T-cell (primary cell): ENCODE measurements around the gene ZNF175. TPM values are rescaled to one million over a fixed set of nuclear protein-coding genes. Genes with fewer than 3 reads are reported as not detected.

Experiments used
- ATAC-seq, 4 experiments: fragments of 200-7000 bp in 3 of 4; fragments of 150-1000 bp in 1 of 4; cut with Tn5 transposase; replicated peaks in 1 of 4; 1 replicate in 3 of 4; 2 replicates in 1 of 4; pipeline ENCODE4 v1.10.0; 2021; ENCODE audit warnings: moderate library complexity in 3 of 4, mild to moderate bottlenecking in 2 of 4, moderate number of reproducible peaks in 1 of 4
- CTCF ChIA-PET, 2 donors: fragments of 300-600 bp; sonication (Branson Sonifier 250); formaldehyde crosslinking; loops; one replicate each; lab custom pipeline; 2022; ENCODE audit warnings: antibody characterized with exemption in 2 of 2; lab: Charles Lee
- POLR2A ChIA-PET, 2 donors: fragments of 300-600 bp; sonication (Branson Sonifier 250); formaldehyde crosslinking; loops; one replicate each; lab custom pipeline; 2022; ENCODE audit warnings: antibody characterized with exemption in 2 of 2; lab: Charles Lee
- DNase-seq, 35 experiments: peaks; one replicate each; pipeline versions ENCODE4 v3.0.0 to v3.0.0-alpha.2; 2013 to 2023
- H3K27ac ChIP-seq: one replicate; pipeline ENCODE4 v1.5.1; 2013; ENCODE audit warnings: low read length
- H3K27me3 ChIP-seq, 2 experiments: replicated peaks in 1 of 2; 1 replicate in 1 of 2; 2 replicates in 1 of 2; pipeline versions ENCODE4 v1.6.1 to v1.7.0; 2013; ENCODE audit warnings: low read length in 1 of 2, mixed read lengths in 1 of 2; ENCODE audit not compliant: control insufficient read depth in 2 of 2, insufficient read depth in 2 of 2; ENCODE audit errors: extremely low read depth in 1 of 2
- H3K36me3 ChIP-seq, 2 donors: 1 replicate in 1 of 2; 2 replicates in 1 of 2; pipeline versions ENCODE4 v1.6.1 to v1.7.0; 2013; ENCODE audit warnings: low read length in 1 of 2; ENCODE audit not compliant: control insufficient read depth in 2 of 2, insufficient read depth in 1 of 2; ENCODE audit errors: extremely low read depth in 1 of 2
- H3K4me1 ChIP-seq, 2 experiments: 1 replicate in 1 of 2; 2 replicates in 1 of 2; pipeline versions ENCODE4 v1.6.1 to v1.7.0; 2013; ENCODE audit warnings: low read length in 2 of 2, mixed read lengths in 1 of 2; ENCODE audit not compliant: insufficient read depth in 2 of 2, control insufficient read depth in 1 of 2; ENCODE audit errors: extremely low read depth in 1 of 2
- H3K4me3 ChIP-seq, 2 donors: 1 replicate in 1 of 2; 2 replicates in 1 of 2; pipeline versions ENCODE4 v1.5.1 to v1.7.0; 2013; ENCODE audit warnings: mild to moderate bottlenecking in 2 of 2, low read length in 1 of 2, moderate library complexity in 1 of 2; ENCODE audit not compliant: control insufficient read depth in 1 of 2; ENCODE audit errors: extremely low read depth in 1 of 2
- H3K9me3 ChIP-seq: 2 replicates; pipeline ENCODE4 v1.7.0; 2013
- H3K27ac Mint-ChIP-seq, 2 donors: one replicate each; pipeline ENCODE4 v1.8.0; 2020 to 2021; ENCODE audit warnings: mild to moderate bottlenecking in 2 of 2, mixed read lengths in 2 of 2
- H3K27me3 Mint-ChIP-seq, 2 donors: one replicate each; pipeline ENCODE4 v1.8.0; 2021 to 2022; ENCODE audit warnings: mixed read lengths in 2 of 2
- H3K36me3 Mint-ChIP-seq: one replicate; pipeline ENCODE4 v1.8.0; 2021; ENCODE audit warnings: mixed read lengths
- H3K4me1 Mint-ChIP-seq, 3 donors: one replicate each; pipeline ENCODE4 v1.8.0; 2020 to 2022; ENCODE audit warnings: mixed read lengths in 3 of 3, mild to moderate bottlenecking in 1 of 3
- H3K4me3 Mint-ChIP-seq, 3 donors: one replicate each; pipeline ENCODE4 v1.8.0; 2020 to 2022; ENCODE audit warnings: mild to moderate bottlenecking in 3 of 3, mixed read lengths in 3 of 3, moderate library complexity in 3 of 3
- H3K9me3 Mint-ChIP-seq, 3 donors: one replicate each; pipeline ENCODE4 v1.8.0; 2020 to 2022; ENCODE audit warnings: mixed read lengths in 3 of 3
- whole genome bisulfite sequencing: methylation state at CpG from one replicate; pipeline ENCODE4 v1.1.5; 2013; ENCODE audit warnings: missing lambda C conversion rate; ENCODE audit not compliant: insufficient coverage; 5-methylcytosine and 5-hydroxymethylcytosine counted together
- total RNA-seq, 35 experiments: library from RNA in 6 of 35; stranded (reverse) in 6 of 35; fragments of 120-200 nt in 1 of 35; gene quantifications; one replicate each; pipeline versions ENCODE4 v1.2.1 to v1.2.4 and lab custom pipeline; 2013 to 2026

Gene ZNF175
- total RNA-seq, 5 donors from 2014 or later (not counting 1 experiment from before 2014, with no cell fraction given), result 6.7 to 16.8 (median 12.3) TPM

GRCh38 chr19:51593138-51593890, 22.2 kb downstream of the ZNF175 start:
- H3K9me3 Mint-ChIP-seq, result peaks cover 5 to 15% (median 11%) of the 10 kb centered on the region in 3 donors
- H3K4me3 ChIP-seq, result peak overlapping the region; percentile 86 to 93
- CTCF ChIA-PET, result no interaction called here
- ATAC-seq (no peak), DNase-seq (no peak)
- peak overlapping the region; percentile 90 to 93 (median 91) for H3K4me3 Mint-ChIP-seq
- WGBS, result 80% methylated on average over 4 of the region's 10 CpGs
- H3K4me1 Mint-ChIP-seq, result peaks cover 23 to 26% (median 23%) of the 10 kb centered on the region in 3 donors
- H3K27me3 ChIP-seq, result peaks cover 0 to 6% of the 10 kb centered on the region in 2 experiments
- peaks cover 11% of the 10 kb centered on the region for H3K36me3 Mint-ChIP-seq
- H3K27me3 Mint-ChIP-seq, result peaks cover 19 to 21% of the 10 kb centered on the region in 2 donors
- POLR2A ChIA-PET, result no interaction called here
- no peak overlapping the region for H3K27ac ChIP-seq
- H3K27ac Mint-ChIP-seq, result no peak overlapping the region
- H3K4me1 ChIP-seq, result peaks cover 8 to 22% of the 10 kb centered on the region in 2 experiments
- peaks cover 2% of the 10 kb centered on the region for H3K9me3 ChIP-seq
- no peaks in the 10 kb centered on the region for H3K36me3 ChIP-seq

DNA sequence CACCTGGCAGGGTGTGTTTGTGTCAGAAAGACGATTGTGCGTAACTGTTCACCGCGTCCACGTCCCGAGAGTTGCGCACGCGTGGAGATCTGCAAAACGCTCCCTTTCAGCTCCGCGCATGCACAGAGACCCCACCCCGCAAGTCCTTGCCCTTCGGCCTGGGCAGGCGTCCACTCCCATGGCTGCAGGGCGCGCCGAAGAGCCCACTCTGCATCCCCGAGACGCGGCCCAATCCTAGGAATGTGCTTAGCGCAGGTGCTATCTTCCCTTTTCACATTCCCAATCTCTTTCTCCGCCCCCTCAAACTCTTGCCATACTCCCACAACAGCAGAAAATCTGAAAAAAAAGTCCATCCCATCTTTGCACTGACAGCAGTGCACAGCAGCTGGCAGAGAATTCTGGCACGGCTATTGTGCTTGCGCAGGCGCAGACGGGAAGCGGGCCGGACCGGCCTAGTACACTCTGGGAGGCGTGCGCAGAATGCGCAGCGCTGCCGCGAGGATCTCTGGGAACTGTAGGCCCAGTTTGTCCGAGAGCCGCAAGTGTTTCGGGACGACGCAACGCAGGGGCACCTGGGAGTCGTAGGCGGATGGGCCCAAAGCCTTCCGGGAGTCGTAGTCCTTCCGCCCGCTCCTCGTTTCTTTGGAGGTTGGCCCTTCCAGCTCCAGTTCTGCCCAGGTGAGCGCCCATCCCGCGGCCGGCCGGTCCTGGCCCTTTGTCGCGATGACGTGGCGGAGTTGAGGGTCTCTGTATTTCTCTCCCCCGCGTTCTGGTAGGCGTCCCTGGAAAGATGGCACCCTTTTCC, 23.1 kb downstream of the ZNF175 start:
- Mint-ChIP-seq H3K9me3 (peaks cover 5 to 8% (median 8%) of the 10 kb centered on the region in 3 donors), H3K4me1 (peaks cover 23 to 26% (median 23%) of the 10 kb centered on the region in 3 donors), H3K4me3 (peak overlapping the region; percentile 90 to 93 (median 91)), H3K36me3 (peaks cover 11% of the 10 kb centered on the region), H3K27me3 (peaks cover 22% of the 10 kb centered on the region in 2 donors), H3K27ac (peak overlapping the region; percentile 84 to 93)
- peak overlapping the region; percentile 67 for H3K27ac ChIP-seq
- peaks cover 0 to 11% of the 10 kb centered on the region in 2 experiments for H3K27me3 ChIP-seq
- H3K36me3 ChIP-seq, result no peaks in the 10 kb centered on the region
- DNase-seq (peak; percentile 86 to 97 (median 91)), ATAC-seq (peak; percentile 100)
- peaks cover 8 to 22% of the 10 kb centered on the region in 2 experiments for H3K4me1 ChIP-seq
- no peaks in the 10 kb centered on the region for H3K9me3 ChIP-seq
- POLR2A ChIA-PET, result no interaction called here
- 1% methylated on average over 61 of the region's 61 CpGs for WGBS
- CTCF ChIA-PET, result no interaction called here
- H3K4me3 ChIP-seq, result peak overlapping the region; percentile 86 to 93

GRCh38 chr19:51594774-51595109, 23.7 kb downstream of the ZNF175 start:
- Mint-ChIP-seq H3K9me3 (peaks cover 2 to 5% (median 4%) of the 10 kb centered on the region in 3 donors), H3K27me3 (peaks cover 23% of the 10 kb centered on the region in 2 donors), H3K27ac (peak overlapping the region; percentile 84 to 93), H3K4me3 (peak overlapping the region; percentile 90 to 93 (median 91)), H3K4me1 (peaks cover 23 to 26% (median 23%) of the 10 kb centered on the region in 3 donors), H3K36me3 (peaks cover 6% of the 10 kb centered on the region)
- ATAC-seq (peak in 2 of 4 experiments; percentile 2 to 6), DNase-seq (no peak)
- H3K4me1 ChIP-seq, result peaks cover 8 to 22% of the 10 kb centered on the region in 2 experiments
- peak overlapping the region; percentile 86 to 93 for H3K4me3 ChIP-seq
- no peaks in the 10 kb centered on the region for H3K9me3 ChIP-seq
- peaks cover 0 to 13% of the 10 kb centered on the region in 2 experiments for H3K27me3 ChIP-seq
- H3K36me3 ChIP-seq, result no peaks in the 10 kb centered on the region
- WGBS, result 36% methylated on average over 6 of the region's 6 CpGs
- H3K27ac ChIP-seq, result peak overlapping the region; percentile 67
- CTCF ChIA-PET, result no interaction called here
- POLR2A ChIA-PET, result no interaction called here

DNA sequence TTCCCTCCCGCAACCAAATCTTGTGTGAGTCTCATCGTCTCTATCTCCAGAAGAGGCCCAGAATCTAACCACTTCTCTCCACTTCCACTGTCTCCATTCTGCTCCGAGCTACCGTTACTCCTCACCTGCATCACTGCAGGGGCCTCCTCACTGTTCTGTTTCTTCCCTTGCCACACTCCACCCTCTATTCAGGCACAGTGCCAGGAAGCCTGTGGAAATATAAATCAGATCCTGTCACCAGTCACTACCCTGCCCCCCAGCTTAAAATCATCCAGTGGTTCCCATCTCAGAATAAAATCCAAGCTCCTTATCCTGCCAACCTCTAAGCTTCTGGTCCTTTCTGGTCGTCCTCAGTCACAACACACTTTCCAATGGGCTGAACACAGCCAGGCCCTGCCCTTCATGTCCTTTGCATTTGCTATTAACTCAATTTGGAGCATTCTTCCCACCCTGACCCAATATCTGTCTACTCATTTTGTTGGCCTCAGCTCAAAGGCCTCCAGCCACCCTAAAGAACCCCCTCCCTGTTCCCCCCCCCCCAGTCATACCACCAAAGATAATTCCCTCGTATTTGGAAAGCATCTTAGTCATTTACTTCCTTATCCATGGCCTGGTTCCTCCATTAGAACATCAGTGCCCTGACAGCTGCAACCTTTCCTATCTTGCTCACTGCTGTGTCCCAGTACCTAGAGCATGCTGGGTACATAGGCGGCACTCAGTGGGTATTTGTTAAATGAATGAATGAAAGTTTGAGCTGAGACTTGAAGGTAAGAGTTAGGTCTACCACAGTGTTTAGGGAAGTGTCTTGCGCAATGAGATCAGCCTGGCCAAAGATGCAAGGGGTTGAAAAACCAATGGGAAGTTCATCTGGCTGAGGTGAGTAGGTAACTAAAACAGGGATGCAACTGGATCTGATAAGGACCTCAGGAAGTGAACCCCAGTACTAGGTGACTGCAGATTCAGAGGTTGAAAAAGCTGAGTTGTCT, 24.4 kb downstream of the ZNF175 start:
- Histone ChIP-seq H3K27ac (no peak overlapping the region), H3K27me3 (peaks cover 0 to 17% of the 10 kb centered on the region in 2 experiments), H3K4me3 (no peak overlapping the region), H3K36me3 (no peaks in the 10 kb centered on the region), H3K4me1 (peaks cover 8 to 22% of the 10 kb centered on the region in 2 experiments), H3K9me3 (no peaks in the 10 kb centered on the region)
- ChIA-PET POLR2A (no interaction called here), CTCF (no interaction called here)
- 94% methylated on average over 7 of the region's 8 CpGs for WGBS
- H3K27ac Mint-ChIP-seq, result peak overlapping the region; percentile 24 to 93
- peaks cover 28 to 31% of the 10 kb centered on the region in 2 donors for H3K27me3 Mint-ChIP-seq
- DNase-seq (no peak), ATAC-seq (no peak)
- H3K4me3 Mint-ChIP-seq, result peak overlapping the region; percentile 90 to 93 (median 91)
- peaks cover 4% of the 10 kb centered on the region for H3K36me3 Mint-ChIP-seq
- peaks cover 0 to 5% (median 2%) of the 10 kb centered on the region in 3 donors for H3K9me3 Mint-ChIP-seq
- H3K4me1 Mint-ChIP-seq, result peaks cover 23 to 28% (median 24%) of the 10 kb centered on the region in 3 donors

DNA sequence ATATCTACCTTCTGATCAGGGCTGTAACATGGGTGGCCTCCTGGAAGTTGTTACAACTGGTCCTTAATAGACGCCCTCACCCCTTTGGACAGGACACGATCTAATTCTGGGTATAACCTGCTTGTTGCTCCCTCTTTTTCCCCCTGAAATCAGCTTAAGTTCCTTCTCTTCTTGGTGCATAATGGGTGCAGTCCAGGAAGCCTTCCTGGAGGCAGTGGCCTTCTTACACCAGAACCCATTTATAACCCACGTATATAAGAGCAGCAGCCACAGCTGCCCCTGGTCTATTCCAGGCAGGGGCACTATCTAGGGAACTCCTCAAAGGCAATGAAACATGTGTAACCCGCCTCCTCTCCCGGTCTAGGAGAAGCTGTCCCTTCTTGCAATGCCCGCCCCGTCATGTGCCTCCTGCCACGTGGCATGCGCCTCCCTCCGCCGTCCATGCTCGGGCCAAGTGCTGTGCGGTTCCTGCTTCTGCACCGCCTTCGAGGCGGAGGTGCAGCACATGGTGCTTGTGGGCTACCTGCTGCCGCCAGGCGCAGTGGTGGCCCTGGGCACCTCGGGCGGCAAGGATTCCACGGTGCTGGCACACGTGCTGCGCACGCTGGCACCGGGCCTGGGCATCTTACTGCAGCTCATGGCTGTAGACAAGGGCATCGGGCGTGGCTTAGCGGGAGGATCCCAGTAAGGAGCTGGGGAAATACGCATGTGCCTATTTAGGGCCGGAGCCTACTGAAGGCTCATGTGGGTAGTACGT, 27.3 kb downstream of the ZNF175 start:
- peaks cover 21 to 26% (median 23%) of the 10 kb centered on the region in 3 donors for H3K4me1 Mint-ChIP-seq
- H3K9me3 Mint-ChIP-seq, result peaks cover 0 to 5% (median 0%) of the 10 kb centered on the region in 3 donors
- H3K4me3 ChIP-seq, result no peak overlapping the region
- no peak for ATAC-seq
- H3K4me1 ChIP-seq, result peaks cover 7 to 22% of the 10 kb centered on the region in 2 experiments
- peaks cover 34 to 51% of the 10 kb centered on the region in 2 donors for H3K27me3 Mint-ChIP-seq
- H3K36me3 ChIP-seq, result no peaks in the 10 kb centered on the region
- no peak overlapping the region for H3K27ac Mint-ChIP-seq
- H3K36me3 Mint-ChIP-seq, result peaks cover 7% of the 10 kb centered on the region
- no peak overlapping the region for H3K27ac ChIP-seq
- no peak for DNase-seq
- H3K27me3 ChIP-seq, result peaks cover 0 to 36% of the 10 kb centered on the region in 2 experiments
- WGBS, result 96% methylated on average over 28 of the region's 31 CpGs
- no peaks in the 10 kb centered on the region for H3K9me3 ChIP-seq
- POLR2A ChIA-PET, result no interaction called here
- no peak overlapping the region for H3K4me3 Mint-ChIP-seq
- CTCF ChIA-PET, result no interaction called here
